Measurements from ENCODE around the gene NEDD4L.
A peak's percentile ranks its signal among the peaks of the same experiment; 100 is the strongest.

Gene NEDD4L

GRCh38 chr18:58345875-58346274, 301.8 kb downstream of the NEDD4L start:
- Histone ChIP-seq H3K9ac (no peak overlapping the region), H3K4me3 (no peak overlapping the region), H3K36me3 (peaks cover 40% of the 10 kb centered on the region), H3K27ac (no peak overlapping the region), H3K4me2 (no peak overlapping the region), H3K27me3 (no peaks in the 10 kb centered on the region), H3K9me3 (no peaks in the 10 kb centered on the region), H3K4me1 (peaks cover 13% of the 10 kb centered on the region), H4K20me1 (no peaks in the 10 kb centered on the region)
- no peak for TF ChIP-seq Cebpa-rat (IDR thresholded peaks at IDR 0.05)

- Histone ChIP-seq H3K4me1 (peaks cover 13% of the 10 kb centered on the region), H3K27me3 (no peaks in the 10 kb centered on the region), H3K4me3 (no peak overlapping the region), H3K9me3 (no peaks in the 10 kb centered on the region), H3K9ac (no peak overlapping the region), H3K4me2 (no peak overlapping the region), H4K20me1 (no peaks in the 10 kb centered on the region), H3K27ac (no peak overlapping the region), H3K36me3 (peaks cover 34% of the 10 kb centered on the region)
- no peak for TF ChIP-seq Cebpa-rat (IDR thresholded peaks at IDR 0.05)
Measured at GRCh38 chr18:58347135-58347534, 303.1 kb downstream of the NEDD4L start.

GRCh38 chr18:58348517-58348916, 304.5 kb downstream of the NEDD4L start:
- Histone ChIP-seq H3K4me2 (no peak overlapping the region), H3K27ac (no peak overlapping the region), H3K4me1 (peaks cover 13% of the 10 kb centered on the region), H3K27me3 (no peaks in the 10 kb centered on the region), H3K9ac (no peak overlapping the region), H3K36me3 (peaks cover 27% of the 10 kb centered on the region), H3K4me3 (no peak overlapping the region), H4K20me1 (no peaks in the 10 kb centered on the region), H3K9me3 (no peaks in the 10 kb centered on the region)
- no peak for TF ChIP-seq Cebpa-rat (IDR thresholded peaks at IDR 0.05)

GRCh38 chr18:58348951-58349350, 304.9 kb downstream of the NEDD4L start:
- no peak for TF ChIP-seq Cebpa-rat (IDR thresholded peaks at IDR 0.05)
- H3K36me3 ChIP-seq = peaks cover 24% of the 10 kb centered on the region

GRCh38 chr18:58349650-58350049, 305.6 kb downstream of the NEDD4L start:
- Histone ChIP-seq H3K27me3 (no peaks in the 10 kb centered on the region), H3K27ac (no peak overlapping the region), H3K4me1 (peaks cover 13% of the 10 kb centered on the region), H4K20me1 (no peaks in the 10 kb centered on the region), H3K36me3 (peaks cover 17% of the 10 kb centered on the region), H3K4me3 (no peak overlapping the region), H3K9me3 (no peaks in the 10 kb centered on the region), H3K9ac (no peak overlapping the region), H3K4me2 (peak overlapping the region; percentile 35; the same call in 1 of the 2 replicates)
- no peak for TF ChIP-seq Cebpa-rat (IDR thresholded peaks at IDR 0.05)

More at GRCh38 chr18:58348951-58349350, 304.9 kb downstream of the NEDD4L start:
- Histone ChIP-seq H3K4me2 (peak overlapping the region; percentile 35), H3K9me3 (no peaks in the 10 kb centered on the region), H3K4me1 (peaks cover 13% of the 10 kb centered on the region), H3K27me3 (no peaks in the 10 kb centered on the region), H3K9ac (no peak overlapping the region), H3K27ac (no peak overlapping the region), H3K4me3 (no peak overlapping the region), H4K20me1 (no peaks in the 10 kb centered on the region)

GRCh38 chr18:58350526-58350925, 306.5 kb downstream of the NEDD4L start:
- H3K9me3 ChIP-seq = no peaks in the 10 kb centered on the region
- H3K4me1 ChIP-seq = peaks cover 13% of the 10 kb centered on the region
- H3K36me3 ChIP-seq = peaks cover 16% of the 10 kb centered on the region
- no peaks in the 10 kb centered on the region for H3K27me3 ChIP-seq
- no peak overlapping the region for H3K4me3 ChIP-seq
- H3K9ac ChIP-seq = no peak overlapping the region
- no peak overlapping the region for H3K27ac ChIP-seq
- no peak overlapping the region for H3K4me2 ChIP-seq
- no peak for TF ChIP-seq Cebpa-rat (IDR thresholded peaks at IDR 0.05)
- H4K20me1 ChIP-seq = no peaks in the 10 kb centered on the region

GRCh38 chr18:58351776-58352175, 307.8 kb downstream of the NEDD4L start:
- Histone ChIP-seq H3K4me1 (peaks cover 13% of the 10 kb centered on the region), H3K9ac (no peak overlapping the region), H3K36me3 (peaks cover 16% of the 10 kb centered on the region), H4K20me1 (no peaks in the 10 kb centered on the region), H3K9me3 (no peaks in the 10 kb centered on the region), H3K4me3 (no peak overlapping the region), H3K27ac (no peak overlapping the region), H3K27me3 (no peaks in the 10 kb centered on the region), H3K4me2 (no peak overlapping the region)
- no peak for TF ChIP-seq Cebpa-rat (IDR thresholded peaks at IDR 0.05)

- Histone ChIP-seq H3K4me2 (no peak overlapping the region), H3K9me3 (no peaks in the 10 kb centered on the region), H3K27me3 (no peaks in the 10 kb centered on the region), H3K36me3 (peaks cover 16% of the 10 kb centered on the region), H3K27ac (no peak overlapping the region), H3K9ac (no peak overlapping the region), H3K4me1 (peaks cover 10% of the 10 kb centered on the region), H3K4me3 (no peak overlapping the region), H4K20me1 (no peaks in the 10 kb centered on the region)
- TF ChIP-seq Cebpa-rat (IDR thresholded peaks at IDR 0.05) = no peak
Measured at GRCh38 chr18:58353581-58353980, 309.6 kb downstream of the NEDD4L start.

- Histone ChIP-seq H3K4me2 (no peak overlapping the region), H3K9me3 (no peaks in the 10 kb centered on the region), H3K4me3 (no peak overlapping the region), H3K4me1 (peaks cover 5% of the 10 kb centered on the region), H3K36me3 (peaks cover 16% of the 10 kb centered on the region), H3K9ac (no peak overlapping the region), H3K27ac (no peak overlapping the region), H4K20me1 (no peaks in the 10 kb centered on the region), H3K27me3 (no peaks in the 10 kb centered on the region)
- no peak for TF ChIP-seq Cebpa-rat (IDR thresholded peaks at IDR 0.05)
Measured at GRCh38 chr18:58354051-58354450, 310.0 kb downstream of the NEDD4L start.

GRCh38 chr18:58354791-58355190, 310.8 kb downstream of the NEDD4L start:
- Histone ChIP-seq H4K20me1 (no peaks in the 10 kb centered on the region), H3K9ac (no peak overlapping the region), H3K9me3 (no peaks in the 10 kb centered on the region), H3K4me1 (no peaks in the 10 kb centered on the region), H3K27me3 (no peaks in the 10 kb centered on the region), H3K36me3 (peaks cover 10% of the 10 kb centered on the region), H3K4me3 (no peak overlapping the region), H3K27ac (no peak overlapping the region), H3K4me2 (no peak overlapping the region)
- TF ChIP-seq Cebpa-rat (IDR thresholded peaks at IDR 0.05) = no peak

GRCh38 chr18:58355243-58355642, 311.2 kb downstream of the NEDD4L start:
- H3K9ac ChIP-seq = no peak overlapping the region
- no peak overlapping the region for H3K4me2 ChIP-seq
- no peaks in the 10 kb centered on the region for H3K9me3 ChIP-seq
- TF ChIP-seq Cebpa-rat (IDR thresholded peaks at IDR 0.05) = no peak
- no peak overlapping the region for H3K4me3 ChIP-seq
- peaks cover 7% of the 10 kb centered on the region for H3K36me3 ChIP-seq
- no peaks in the 10 kb centered on the region for H3K27me3 ChIP-seq
- H4K20me1 ChIP-seq = no peaks in the 10 kb centered on the region
- H3K4me1 ChIP-seq = no peaks in the 10 kb centered on the region
- H3K27ac ChIP-seq = no peak overlapping the region

Measured in BLaER1 (cell line).